HCT116 (cell line): ENCODE measurements around the gene ARRDC2. TPM values are rescaled to one million over a fixed set of nuclear protein-coding genes. Genes with fewer than 3 reads are reported as not detected.

Experiments used
- ATAC-seq: fragments of 200-7000 bp; cut with Tn5 transposase; 2 replicates; pipeline ENCODE4 v1.9.1; 2020; ENCODE audit warnings: mild to moderate bottlenecking, moderate library complexity
- BruUV-seq: library from RNA; stranded (reverse); fragments of 400-500 nt; replicated peaks from 2 replicates; lab custom pipeline; 2021; lab: Mats Ljungman, UMichigan
- CTCF ChIA-PET: fragments of 300-600 bp; sonication (Branson Sonifier 250); formaldehyde crosslinking; loops from one replicate; lab custom pipeline; 2021; ENCODE audit warnings: antibody characterized with exemption; lab: Charles Lee
- POLR2A ChIA-PET: fragments of 300-600, 350-600 bp; sonication (Branson Sonifier 250); formaldehyde crosslinking; loops from one replicate; lab custom pipeline; 2021; ENCODE audit warnings: antibody characterized with exemption; lab: Charles Lee
- RAD21 ChIA-PET, 2 experiments: fragments of 300-600 bp; sonication (Branson Sonifier 250); formaldehyde crosslinking; loops; one replicate each; lab custom pipeline; 2023; ENCODE audit warnings: low total read pairs in 2 of 2; ENCODE audit not compliant: uncharacterized antibody in 2 of 2, unreplicated experiment in 2 of 2, low non-redundant PET in 1 of 2; lab: Charles Lee
- DNase-seq: peaks from one replicate; pipeline ENCODE4 v3.0.0-alpha.2; 2010; ENCODE audit warnings: low read depth, low spot score
- H2AFZ ChIP-seq: fragments of 200-600 bp; shearing (Covaris generic), sonication (generic); 2 replicates; pipeline ENCODE4 v1.6.1; 2017; ENCODE audit warnings: low read depth, mixed run types, mixed read lengths, antibody characterized with exemption, low read length; ENCODE audit not compliant: poor library complexity, severe bottlenecking
- H3K27ac ChIP-seq: 2 replicates; pipeline ENCODE4 v1.5.1; 2012; ENCODE audit warnings: low read depth, low read length
- H3K27me3 ChIP-seq: fragments of 200-600 bp; sonication (generic); 2 replicates; pipeline ENCODE4 v1.6.1; 2016; ENCODE audit warnings: mixed run types, low read length, mixed read lengths; ENCODE audit not compliant: insufficient read depth
- H3K36me3 ChIP-seq, 2 experiments: fragments of 200-500 bp in 1 of 2; fragments of 200-600 bp in 1 of 2; sonication (Bioruptor generic) in 1 of 2; sonication (generic) in 1 of 2; 2 replicates each; pipeline versions ENCODE4 v1.5.1 to v1.6.1; 2014 to 2016; ENCODE audit warnings: low read length in 2 of 2, inconsistent platforms in 1 of 2, mixed read lengths in 1 of 2, mixed run types in 1 of 2; ENCODE audit not compliant: insufficient read depth in 2 of 2, control insufficient read depth in 1 of 2
- H3K4me1 ChIP-seq, 2 experiments: fragments of 200-600 bp in 1 of 2; sonication (generic) in 1 of 2; 2 replicates each; pipeline versions ENCODE4 v1.5.1 to v1.6.1; 2012 to 2017; ENCODE audit warnings: low read length in 2 of 2, inconsistent platforms in 1 of 2, mild to moderate bottlenecking in 1 of 2, mixed read lengths in 1 of 2, mixed run types in 1 of 2, moderate library complexity in 1 of 2; ENCODE audit not compliant: insufficient read depth in 2 of 2, control insufficient read depth in 1 of 2
- H3K4me2 ChIP-seq: fragments of 200-600 bp; sonication (generic); 2 replicates; pipeline ENCODE4 v1.6.1; 2017; ENCODE audit warnings: mixed run types, low read length, mixed read lengths
- H3K4me3 ChIP-seq, 2 experiments: fragments of 200-600 bp in 1 of 2; sonication (generic) in 1 of 2; replicated peaks in 1 of 2; 2 replicates each; pipeline ENCODE4 v1.5.1; 2011 to 2016; ENCODE audit warnings: low read length in 2 of 2, control low read depth in 1 of 2, low read depth in 1 of 2, mild to moderate bottlenecking in 1 of 2, mixed read lengths in 1 of 2, mixed run types in 1 of 2
- H3K79me2 ChIP-seq: fragments of 200-600 bp; sonication (generic); 2 replicates; pipeline ENCODE4 v1.6.1; 2017; ENCODE audit warnings: mild to moderate bottlenecking, mixed run types, low read length, moderate library complexity, mixed read lengths; ENCODE audit not compliant: insufficient read depth
- H3K9ac ChIP-seq: fragments of 200-600 bp; sonication (generic); 2 replicates; pipeline ENCODE4 v1.6.1; 2016; ENCODE audit warnings: low read length, mixed read lengths
- H3K9me2 ChIP-seq: fragments of 200-600 bp; sonication (generic), shearing (Covaris generic); 2 replicates; pipeline ENCODE4 v1.6.1; 2017; ENCODE audit warnings: mixed run types, mild to moderate bottlenecking, moderate library complexity; ENCODE audit not compliant: insufficient read depth
- H3K9me3 ChIP-seq, 2 experiments: fragments of 200-500 bp in 1 of 2; fragments of 200-600 bp in 1 of 2; sonication (Bioruptor generic) in 1 of 2; sonication (generic) in 1 of 2; 2 replicates each; pipeline ENCODE4 v1.6.1; 2014 to 2017; ENCODE audit warnings: low read length in 2 of 2, mixed read lengths in 2 of 2, inconsistent platforms in 1 of 2, low read depth in 1 of 2, mild to moderate bottlenecking in 1 of 2, mixed run types in 1 of 2, moderate library complexity in 1 of 2; ENCODE audit not compliant: control insufficient read depth in 1 of 2, insufficient read depth in 1 of 2
- H4K20me1 ChIP-seq: fragments of 200-600 bp; sonication (generic), shearing (Covaris generic); 2 replicates; pipeline ENCODE4 v1.6.1; 2017; ENCODE audit warnings: mixed run types, mild to moderate bottlenecking, moderate library complexity; ENCODE audit not compliant: insufficient read depth
- POLR2AphosphoS5 ChIP-seq: IDR thresholded peaks from 2 replicates; pipeline ENCODE4 v1.6.1; 2011; ENCODE audit warnings: mild to moderate bottlenecking, low read depth, low read length, moderate library complexity
- RAD21 ChIP-seq: IDR thresholded peaks from 2 replicates; pipeline ENCODE4 v1.6.1; 2012; ENCODE audit warnings: low read depth, mild to moderate bottlenecking
- intact Hi-C: fragments of 100-400 bp; cut with micrococcal nuclease; formaldehyde crosslinking; loops from 2 replicates; pipeline ENCODE4 v1.10.0; 2022
- total RNA-seq: library from RNA; stranded (reverse); gene quantifications from one replicate; pipeline ENCODE4 v1.2.1, GENCODE V29; 2021; ENCODE audit not compliant: unreplicated experiment
- TF ChIP-seq, protein P1 (sequence below), 3 experiments: fragments of 200-600 bp in 1 of 3; sonication (generic) in 1 of 3; IDR thresholded peaks in 2 of 3; conservative IDR thresholded peaks in 1 of 3; 2 replicates each; pipeline ENCODE4 v1.5.1; 2012 to 2017; ENCODE audit warnings: low read depth in 2 of 3, low read length in 2 of 3, antibody characterized with exemption in 1 of 3, borderline replicate concordance in 1 of 3, control low read depth in 1 of 3, mild to moderate bottlenecking in 1 of 3, mixed read lengths in 1 of 3, mixed run types in 1 of 3, moderate library complexity in 1 of 3; ENCODE audit not compliant: insufficient read depth in 1 of 3

Gene ARRDC2
- total RNA-seq, 1 experiment from 2014 or later: 36.5 TPM

GRCh38 chr19:18058208-18059009, 50.4 kb downstream of the ARRDC2 start:
- POLR2A ChIA-PET: interaction anchor here (1.0 kb wide), 1 partner anchor 36 kb away, joined by 3 read pairs; no protein-coding TSS in a partner anchor
- H2AFZ ChIP-seq: peak overlapping the region; percentile 48

More at GRCh38 chr19:18058208-18059009, 50.4 kb downstream of the ARRDC2 start:
- Histone ChIP-seq H3K9me3 (no peaks in the 10 kb centered on the region), H3K36me3 (no peaks in the 10 kb centered on the region), H3K9me2 (no peaks in the 10 kb centered on the region), H3K27ac (peak overlapping the region; percentile 54), H3K9ac (peak overlapping the region; percentile 41), H3K4me3 (peak overlapping the region; percentile 29 to 45), H3K27me3 (no peaks in the 10 kb centered on the region), H3K4me2 (peak overlapping the region; percentile 76), H4K20me1 (no peaks in the 10 kb centered on the region), H3K4me1 (peaks cover 6 to 32% of the 10 kb centered on the region in 2 experiments; a peak in 3 of 4 replicates), H3K79me2 (no peaks in the 10 kb centered on the region)
- ChIA-PET CTCF (interaction anchor here (0.6 to 1.6 kb wide), 3 partner anchors 48 to 120 kb away, joined by 3 to 5 read pairs (median 5); no protein-coding TSS in a partner anchor), RAD21 (interaction anchor here in 1 of 2 experiments (0.6 to 1.3 kb wide), 2 partner anchors 120 to 149 kb away, joined by 3 read pairs; no protein-coding TSS in a partner anchor)
- peak; percentile 86 for ATAC-seq
- TF ChIP-seq POLR2AphosphoS5 (no peak), RAD21 (peak; percentile 98)
- TF ChIP-seq, protein P1, sequence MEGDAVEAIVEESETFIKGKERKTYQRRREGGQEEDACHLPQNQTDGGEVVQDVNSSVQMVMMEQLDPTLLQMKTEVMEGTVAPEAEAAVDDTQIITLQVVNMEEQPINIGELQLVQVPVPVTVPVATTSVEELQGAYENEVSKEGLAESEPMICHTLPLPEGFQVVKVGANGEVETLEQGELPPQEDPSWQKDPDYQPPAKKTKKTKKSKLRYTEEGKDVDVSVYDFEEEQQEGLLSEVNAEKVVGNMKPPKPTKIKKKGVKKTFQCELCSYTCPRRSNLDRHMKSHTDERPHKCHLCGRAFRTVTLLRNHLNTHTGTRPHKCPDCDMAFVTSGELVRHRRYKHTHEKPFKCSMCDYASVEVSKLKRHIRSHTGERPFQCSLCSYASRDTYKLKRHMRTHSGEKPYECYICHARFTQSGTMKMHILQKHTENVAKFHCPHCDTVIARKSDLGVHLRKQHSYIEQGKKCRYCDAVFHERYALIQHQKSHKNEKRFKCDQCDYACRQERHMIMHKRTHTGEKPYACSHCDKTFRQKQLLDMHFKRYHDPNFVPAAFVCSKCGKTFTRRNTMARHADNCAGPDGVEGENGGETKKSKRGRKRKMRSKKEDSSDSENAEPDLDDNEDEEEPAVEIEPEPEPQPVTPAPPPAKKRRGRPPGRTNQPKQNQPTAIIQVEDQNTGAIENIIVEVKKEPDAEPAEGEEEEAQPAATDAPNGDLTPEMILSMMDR (IDR thresholded peaks at IDR 0.05 in 2 of 3, conservative IDR thresholded peaks at IDR 0.05 in 1 of 3; ENCODE audit: borderline replicate concordance in 1 of 3, insufficient read depth in 1 of 3, low read depth in 2 of 3, low read length in 2 of 3): peak; percentile 85 to 96 (median 93)
- intact Hi-C loops: loop anchor here (1.0 to 5.0 kb wide), 2 partner anchors 51 to 111 kb away; no protein-coding TSS in a partner anchor
- BruUV-seq: no TSS peak
- peak; percentile 26 for DNase-seq
